ENCODE data around the gene SESN2.

SESN2 gene

GRCh38 chr1:28329395-28330153, 70.3 kb downstream of the SESN2 start:
- DNase-seq (ENCODE audit: low spot score) = peak; percentile 8
